ENCODE measurements around the gene MTHFR.

The MTHFR gene

GRCh38 chr1:11768821-11769220 lies 36.9 kb downstream of the MTHFR start:
- POLR2A ChIA-PET: no interaction called here

GRCh38 chr1:11767922-11768704 lies 37.7 kb downstream of the MTHFR start:
- H3K4me1 ChIP-seq (ENCODE audit: control insufficient read depth, insufficient read depth, low read length): no peaks in the 10 kb centered on the region
- no peak overlapping the region for H3K27ac ChIP-seq (ENCODE audit: extremely low read depth, low read depth, low read length)
- ChIA-PET POLR2A (no interaction called here), CTCF (interaction anchor here (0.6 to 1.7 kb wide), 3 partner anchors 10 to 127 kb away, joined by 3 to 7 read pairs (median 4); no protein-coding TSS in a partner anchor)
- H3K4me3 ChIP-seq (ENCODE audit: low read depth, low read length): no peak overlapping the region
- TF ChIP-seq ZNF768 (tag by site-specific recombination; IDR thresholded peaks at IDR 0.05) (peak; percentile 89), ZNF561 (tag by site-specific recombination; IDR thresholded peaks at IDR 0.05; ENCODE audit: borderline replicate concordance) (no peak)
- no peaks in the 10 kb centered on the region for H3K9me3 ChIP-seq (ENCODE audit: control insufficient read depth, insufficient read depth, low read depth, low read length)
- H3K36me3 ChIP-seq (ENCODE audit: control insufficient read depth in 2 of 2, insufficient read depth in 1 of 2, low read length in 2 of 2): no peaks in the 10 kb centered on the region

More at GRCh38 chr1:11768821-11769220, 36.9 kb downstream of the MTHFR start:
- Histone ChIP-seq H3K4me1 (ENCODE audit: control insufficient read depth, insufficient read depth, low read length) (no peaks in the 10 kb centered on the region), H3K36me3 (ENCODE audit: control insufficient read depth in 2 of 2, insufficient read depth in 1 of 2, low read length in 2 of 2) (no peaks in the 10 kb centered on the region), H3K27ac (ENCODE audit: extremely low read depth, low read depth, low read length) (no peak overlapping the region), H3K4me3 (ENCODE audit: low read depth, low read length) (no peak overlapping the region), H3K9me3 (ENCODE audit: control insufficient read depth, insufficient read depth, low read depth, low read length) (no peaks in the 10 kb centered on the region)
- CTCF ChIA-PET: interaction anchor here (1.0 to 1.7 kb wide), 2 partner anchors 11 to 16 kb away, joined by 4 to 7 read pairs; no protein-coding TSS in a partner anchor
- TF ChIP-seq KLF1 (tag by site-specific recombination; IDR thresholded peaks at IDR 0.05): peak; percentile 36; the same call in 1 of the 2 replicates
- TF ChIP-seq ZFP69B (tag by site-specific recombination; IDR thresholded peaks at IDR 0.05): peak; percentile 74; the same call in 1 of the 2 replicates
- TF ChIP-seq WT1 (tag by site-specific recombination; IDR thresholded peaks at IDR 0.05): no peak
- TF ChIP-seq SP2 (tag by site-specific recombination; IDR thresholded peaks at IDR 0.05): peak; percentile 37; the same call in 1 of the 2 replicates
- 0 out of 2 replicates have a peak, but pooled peaks have one; percentile 12 for TF ChIP-seq PRDM10 (tag by site-specific recombination; IDR thresholded peaks at IDR 0.05)
- TF ChIP-seq ZNF692 (tag by site-specific recombination; IDR thresholded peaks at IDR 0.05): peak; percentile 71
- no peak for TF ChIP-seq ZNF660 (tag by site-specific recombination; IDR thresholded peaks at IDR 0.05)

GRCh38 chr1:11766429-11766776 lies 39.4 kb downstream of the MTHFR start:
- Histone ChIP-seq H3K4me3 (ENCODE audit: low read depth, low read length) (no peak overlapping the region), H3K27ac (ENCODE audit: extremely low read depth, low read depth, low read length) (no peak overlapping the region), H3K9me3 (ENCODE audit: control insufficient read depth, insufficient read depth, low read depth, low read length) (no peaks in the 10 kb centered on the region), H3K4me1 (ENCODE audit: control insufficient read depth, insufficient read depth, low read length) (no peaks in the 10 kb centered on the region), H3K36me3 (ENCODE audit: control insufficient read depth in 2 of 2, insufficient read depth in 1 of 2, low read length in 2 of 2) (no peaks in the 10 kb centered on the region)
- no peak for TF ChIP-seq ZNF398 (tag by site-specific recombination; IDR thresholded peaks at IDR 0.05)
- no peak for TF ChIP-seq ZNF366 (tag by site-specific recombination; conservative IDR thresholded peaks at IDR 0.05)
- ChIA-PET CTCF (interaction anchor here (0.7 to 0.9 kb wide), 2 partner anchors 19 to 99 kb away, joined by 3 read pairs; no protein-coding TSS in a partner anchor), POLR2A (no interaction called here)

All from HEK293 (cell line).